Esophagus muscularis mucosa (tissue), 3 donors: ENCODE data around the gene GDF9.

Source experiments
- CTCF ChIP-seq, 3 experiments: fragments of 200-600 bp in 2 of 3; fragments of 450-650 bp in 1 of 3; sonication (generic) in 2 of 3; IDR thresholded peaks; one replicate each; pipeline ENCODE4 v1.5.1; 2017 to 2019; ENCODE audit warnings: antibody characterized with exemption in 3 of 3, mild to moderate bottlenecking in 2 of 3, moderate library complexity in 1 of 3
- POLR2A ChIP-seq: fragments of 450-650 bp; IDR thresholded peaks from one replicate; pipeline ENCODE4 v1.6.1; 2017; ENCODE audit warnings: antibody characterized with exemption, moderate library complexity, mild to moderate bottlenecking, low read depth
- POLR2AphosphoS5 ChIP-seq, 2 donors: sonication (generic); formaldehyde crosslinking; IDR thresholded peaks; one replicate each; pipeline ENCODE4 v1.6.1; 2017; ENCODE audit warnings: antibody characterized with exemption in 2 of 2

GRCh38 chr5:132853790-132854189, 12.5 kb downstream of the GDF9 start:
- TF ChIP-seq POLR2A (no peak), CTCF (IDR thresholded peaks at IDR 0.05) (no peak), POLR2AphosphoS5 (IDR thresholded peaks at IDR 0.05) (no peak)
